SK-N-SH treated with all-trans-retinoic acid at 6 μM for 48 hours (cell line): Measurements from ENCODE around the gene CAPN1.

Experiments
- ATAC-seq: fragments of 200-7000 bp; cut with Tn5 transposase; 3 replicates; pipeline ENCODE4 v1.9.1; 2020; ENCODE audit warnings: mild to moderate bottlenecking, moderate library complexity
- ARNTL ChIP-seq: fragments of 450-650 bp; formaldehyde crosslinking; IDR thresholded peaks from 2 replicates; pipeline ENCODE4 v1.5.0; 2020; ENCODE audit warnings: low read depth, mild to moderate bottlenecking, moderate library complexity, borderline replicate concordance
- BACH2 ChIP-seq: fragments of 250-450 bp; sonication (Bioruptor Pico); IDR thresholded peaks from 2 replicates; pipeline ENCODE4 v1.9.0; 2021; ENCODE audit warnings: mild to moderate bottlenecking, borderline replicate concordance
- CSDC2 ChIP-seq: fragments of 250-450 bp; sonication (Bioruptor Pico); IDR thresholded peaks from 2 replicates; pipeline ENCODE4 v1.5.0; 2020; ENCODE audit warnings: mild to moderate bottlenecking, moderate library complexity
- GLIS3 ChIP-seq: fragments of 250-450 bp; sonication (Bioruptor Pico); IDR thresholded peaks from 2 replicates; pipeline ENCODE4 v1.5.0; 2020; ENCODE audit warnings: mild to moderate bottlenecking, moderate library complexity
- ISL1 ChIP-seq: fragments of 250-450 bp; sonication (Bioruptor Pico); IDR thresholded peaks from 2 replicates; pipeline ENCODE4 v2.1.2; 2022; ENCODE audit warnings: mild to moderate bottlenecking, moderate library complexity
- OSR1 ChIP-seq: fragments of 250-450 bp; sonication (Bioruptor Pico); IDR thresholded peaks from 2 replicates; pipeline ENCODE4 v1.8.0; 2022; ENCODE audit warnings: moderate library complexity, mild to moderate bottlenecking, inconsistent platforms
- RARB ChIP-seq: fragments of 250-450 bp; sonication (Bioruptor Pico); IDR thresholded peaks from 2 replicates; pipeline ENCODE4 v1.8.0; 2021; ENCODE audit warnings: mild to moderate bottlenecking, moderate library complexity
- SNAI2 ChIP-seq: fragments of 250-450 bp; sonication (Bioruptor Pico); IDR thresholded peaks from 2 replicates; pipeline ENCODE4 v1.5.0; 2020; ENCODE audit warnings: mild to moderate bottlenecking, moderate library complexity
- TCF4 ChIP-seq: fragments of 250-450 bp; sonication (Bioruptor Pico); IDR thresholded peaks from 2 replicates; pipeline ENCODE4 v1.8.0; 2021; ENCODE audit warnings: mild to moderate bottlenecking, moderate library complexity, borderline replicate concordance
- TOX ChIP-seq: fragments of 250-450 bp; sonication (Bioruptor Pico); IDR thresholded peaks from 2 replicates; pipeline ENCODE4 v1.8.0; 2021; ENCODE audit warnings: mild to moderate bottlenecking, moderate library complexity, borderline replicate concordance
- ZC3H10 ChIP-seq: fragments of 250-450 bp; sonication (Bioruptor Pico); IDR thresholded peaks from 2 replicates; pipeline ENCODE4 v1.5.1; 2021; ENCODE audit warnings: mild to moderate bottlenecking, moderate library complexity
- ZFP3 ChIP-seq: fragments of 250-450 bp; sonication (Bioruptor Pico); IDR thresholded peaks from 2 replicates; pipeline ENCODE4 v1.5.0; 2020; ENCODE audit warnings: mild to moderate bottlenecking, moderate library complexity
- ZFP30 ChIP-seq: fragments of 450-650 bp; formaldehyde crosslinking; IDR thresholded peaks from 2 replicates; pipeline ENCODE4 v1.5.0; 2022; ENCODE audit warnings: mild to moderate bottlenecking, moderate library complexity
- ZNF565 ChIP-seq: fragments of 450-650 bp; formaldehyde crosslinking; conservative IDR thresholded peaks from 2 replicates; pipeline ENCODE4 v1.5.0; 2020; ENCODE audit warnings: low read depth, mild to moderate bottlenecking, moderate library complexity
- ZNF8 ChIP-seq: fragments of 450-650 bp; formaldehyde crosslinking; IDR thresholded peaks from 2 replicates; pipeline ENCODE4 v1.5.0; 2020; ENCODE audit warnings: mild to moderate bottlenecking, moderate library complexity
- TF ChIP-seq, protein P1 (sequence below): fragments of 250-450 bp; sonication (Bioruptor Pico); IDR thresholded peaks from 2 replicates; pipeline ENCODE4 v1.5.0; 2020; ENCODE audit warnings: mild to moderate bottlenecking, moderate library complexity
- TF ChIP-seq, protein P2 (sequence below): fragments of 250-450 bp; sonication (Bioruptor Pico); IDR thresholded peaks from 2 replicates; pipeline ENCODE4 v1.5.1; 2021; ENCODE audit warnings: mild to moderate bottlenecking, moderate library complexity
- TF ChIP-seq, protein P3 (sequence below): fragments of 250-450 bp; sonication (Bioruptor Pico); IDR thresholded peaks from 2 replicates; pipeline ENCODE4 v1.5.1; 2020; ENCODE audit warnings: low read depth, mild to moderate bottlenecking, moderate library complexity
- TF ChIP-seq, protein P4 (sequence below): fragments of 250-450 bp; sonication (Bioruptor Pico); IDR thresholded peaks from 2 replicates; pipeline ENCODE4 v1.8.0; 2021; ENCODE audit warnings: low read depth, mild to moderate bottlenecking, moderate library complexity, borderline replicate concordance
- TF ChIP-seq, protein P5 (sequence below): fragments of 250-450 bp; sonication (Bioruptor Pico); IDR thresholded peaks from 2 replicates; pipeline ENCODE4 v1.8.0; 2020; ENCODE audit warnings: mild to moderate bottlenecking, moderate library complexity, borderline replicate concordance

Gene CAPN1

DNA sequence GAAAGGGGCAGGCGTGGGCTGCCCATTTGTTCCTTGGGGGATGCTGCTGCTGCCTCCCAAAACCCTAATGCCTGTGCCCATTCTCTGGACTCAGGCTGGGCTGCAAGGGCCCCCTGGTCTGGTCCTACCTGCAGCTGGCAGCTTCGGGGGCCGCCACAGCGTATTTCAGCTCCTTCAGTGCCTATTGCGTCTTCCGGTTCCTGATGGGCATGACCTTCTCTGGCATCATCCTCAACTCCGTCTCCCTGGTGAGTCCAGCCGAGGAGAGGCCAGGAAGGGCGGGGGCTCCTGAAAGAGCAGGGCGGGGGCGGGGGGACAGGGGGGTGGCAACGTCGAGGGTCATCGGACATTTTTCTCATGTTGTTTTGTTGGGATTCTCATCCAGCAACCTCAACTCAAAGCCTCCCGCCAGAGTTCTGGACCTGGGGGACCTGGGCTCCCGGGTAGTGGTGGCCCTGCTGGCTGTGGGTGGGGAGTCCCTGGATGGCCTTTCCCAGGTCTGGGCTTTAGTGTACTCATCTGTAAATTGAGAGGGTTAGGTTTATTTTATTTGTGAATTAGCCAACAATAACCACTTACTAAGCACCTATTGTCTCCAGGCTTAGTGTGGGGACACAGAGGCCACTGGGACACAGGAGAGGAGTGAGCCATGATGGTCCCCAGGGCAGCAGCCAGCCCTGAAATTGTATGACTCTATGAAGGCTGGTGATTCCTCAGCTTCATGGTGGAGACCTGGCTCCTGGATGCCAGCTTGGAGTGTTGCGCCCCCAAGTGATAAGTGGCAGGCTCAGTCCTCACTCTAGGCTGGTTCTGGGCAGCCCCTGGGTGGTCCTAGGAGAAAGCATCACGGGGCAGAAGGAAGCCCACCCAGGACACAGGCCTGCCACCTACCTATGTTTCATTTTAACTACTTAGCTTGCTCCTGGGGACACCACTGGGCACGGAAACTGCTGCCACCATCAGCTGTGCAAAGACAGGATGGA is 36.0 kb downstream of the CAPN1 start (continued):
- TF ChIP-seq, protein P1, sequence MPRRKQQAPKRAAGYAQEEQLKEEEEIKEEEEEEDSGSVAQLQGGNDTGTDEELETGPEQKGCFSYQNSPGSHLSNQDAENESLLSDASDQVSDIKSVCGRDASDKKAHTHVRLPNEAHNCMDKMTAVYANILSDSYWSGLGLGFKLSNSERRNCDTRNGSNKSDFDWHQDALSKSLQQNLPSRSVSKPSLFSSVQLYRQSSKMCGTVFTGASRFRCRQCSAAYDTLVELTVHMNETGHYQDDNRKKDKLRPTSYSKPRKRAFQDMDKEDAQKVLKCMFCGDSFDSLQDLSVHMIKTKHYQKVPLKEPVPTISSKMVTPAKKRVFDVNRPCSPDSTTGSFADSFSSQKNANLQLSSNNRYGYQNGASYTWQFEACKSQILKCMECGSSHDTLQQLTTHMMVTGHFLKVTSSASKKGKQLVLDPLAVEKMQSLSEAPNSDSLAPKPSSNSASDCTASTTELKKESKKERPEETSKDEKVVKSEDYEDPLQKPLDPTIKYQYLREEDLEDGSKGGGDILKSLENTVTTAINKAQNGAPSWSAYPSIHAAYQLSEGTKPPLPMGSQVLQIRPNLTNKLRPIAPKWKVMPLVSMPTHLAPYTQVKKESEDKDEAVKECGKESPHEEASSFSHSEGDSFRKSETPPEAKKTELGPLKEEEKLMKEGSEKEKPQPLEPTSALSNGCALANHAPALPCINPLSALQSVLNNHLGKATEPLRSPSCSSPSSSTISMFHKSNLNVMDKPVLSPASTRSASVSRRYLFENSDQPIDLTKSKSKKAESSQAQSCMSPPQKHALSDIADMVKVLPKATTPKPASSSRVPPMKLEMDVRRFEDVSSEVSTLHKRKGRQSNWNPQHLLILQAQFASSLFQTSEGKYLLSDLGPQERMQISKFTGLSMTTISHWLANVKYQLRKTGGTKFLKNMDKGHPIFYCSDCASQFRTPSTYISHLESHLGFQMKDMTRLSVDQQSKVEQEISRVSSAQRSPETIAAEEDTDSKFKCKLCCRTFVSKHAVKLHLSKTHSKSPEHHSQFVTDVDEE (CRISPR knock-in tag), result no peak
- TF ChIP-seq, protein P2, sequence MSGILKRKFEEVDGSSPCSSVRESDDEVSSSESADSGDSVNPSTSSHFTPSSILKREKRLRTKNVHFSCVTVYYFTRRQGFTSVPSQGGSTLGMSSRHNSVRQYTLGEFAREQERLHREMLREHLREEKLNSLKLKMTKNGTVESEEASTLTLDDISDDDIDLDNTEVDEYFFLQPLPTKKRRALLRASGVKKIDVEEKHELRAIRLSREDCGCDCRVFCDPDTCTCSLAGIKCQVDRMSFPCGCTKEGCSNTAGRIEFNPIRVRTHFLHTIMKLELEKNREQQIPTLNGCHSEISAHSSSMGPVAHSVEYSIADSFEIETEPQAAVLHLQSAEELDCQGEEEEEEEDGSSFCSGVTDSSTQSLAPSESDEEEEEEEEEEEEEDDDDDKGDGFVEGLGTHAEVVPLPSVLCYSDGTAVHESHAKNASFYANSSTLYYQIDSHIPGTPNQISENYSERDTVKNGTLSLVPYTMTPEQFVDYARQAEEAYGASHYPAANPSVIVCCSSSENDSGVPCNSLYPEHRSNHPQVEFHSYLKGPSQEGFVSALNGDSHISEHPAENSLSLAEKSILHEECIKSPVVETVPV (CRISPR knock-in tag), result no peak

DNA sequence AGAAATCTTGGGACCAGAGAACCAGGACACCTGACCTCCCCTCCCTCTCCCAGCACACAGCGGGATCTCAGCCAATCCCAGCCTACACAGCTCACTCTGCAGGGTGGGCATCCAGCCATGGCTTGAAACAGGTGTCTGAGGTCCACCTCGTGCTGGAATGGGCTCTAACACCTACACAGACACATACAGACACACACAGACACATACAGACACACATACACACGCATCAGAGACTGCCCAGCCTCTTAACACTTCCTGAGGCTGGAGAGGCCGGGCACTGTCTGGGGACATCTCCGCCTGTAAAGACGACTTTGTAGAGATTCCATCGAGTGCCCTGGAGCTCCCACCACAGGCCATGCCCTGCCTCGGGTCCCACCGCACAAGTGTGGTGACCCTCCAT is 36.7 kb downstream of the CAPN1 start:
- TF ChIP-seq, protein P3, sequence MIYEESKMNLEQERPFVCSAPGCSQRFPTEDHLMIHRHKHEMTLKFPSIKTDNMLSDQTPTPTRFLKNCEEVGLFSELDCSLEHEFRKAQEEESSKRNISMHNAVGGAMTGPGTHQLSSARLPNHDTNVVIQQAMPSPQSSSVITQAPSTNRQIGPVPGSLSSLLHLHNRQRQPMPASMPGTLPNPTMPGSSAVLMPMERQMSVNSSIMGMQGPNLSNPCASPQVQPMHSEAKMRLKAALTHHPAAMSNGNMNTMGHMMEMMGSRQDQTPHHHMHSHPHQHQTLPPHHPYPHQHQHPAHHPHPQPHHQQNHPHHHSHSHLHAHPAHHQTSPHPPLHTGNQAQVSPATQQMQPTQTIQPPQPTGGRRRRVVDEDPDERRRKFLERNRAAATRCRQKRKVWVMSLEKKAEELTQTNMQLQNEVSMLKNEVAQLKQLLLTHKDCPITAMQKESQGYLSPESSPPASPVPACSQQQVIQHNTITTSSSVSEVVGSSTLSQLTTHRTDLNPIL (CRISPR knock-in tag), result no peak
- TF ChIP-seq, protein P2 (CRISPR knock-in tag), result no peak
- TF ChIP-seq RARB (CRISPR knock-in tag) (no peak), ZNF565 (no peak), ZFP30 (CRISPR knock-in tag) (no peak), OSR1 (CRISPR knock-in tag) (no peak), ARNTL (CRISPR knock-in tag) (no peak), ZC3H10 (CRISPR knock-in tag) (no peak), ZNF8 (CRISPR knock-in tag) (no peak), ZFP3 (CRISPR knock-in tag) (no peak), ISL1 (CRISPR knock-in tag) (no peak), TCF4 (no peak), BACH2 (CRISPR knock-in tag) (no peak), GLIS3 (CRISPR knock-in tag) (no peak), SNAI2 (CRISPR knock-in tag) (no peak), CSDC2 (CRISPR knock-in tag) (no peak), TOX (CRISPR knock-in tag) (no peak)
- TF ChIP-seq, protein P4, sequence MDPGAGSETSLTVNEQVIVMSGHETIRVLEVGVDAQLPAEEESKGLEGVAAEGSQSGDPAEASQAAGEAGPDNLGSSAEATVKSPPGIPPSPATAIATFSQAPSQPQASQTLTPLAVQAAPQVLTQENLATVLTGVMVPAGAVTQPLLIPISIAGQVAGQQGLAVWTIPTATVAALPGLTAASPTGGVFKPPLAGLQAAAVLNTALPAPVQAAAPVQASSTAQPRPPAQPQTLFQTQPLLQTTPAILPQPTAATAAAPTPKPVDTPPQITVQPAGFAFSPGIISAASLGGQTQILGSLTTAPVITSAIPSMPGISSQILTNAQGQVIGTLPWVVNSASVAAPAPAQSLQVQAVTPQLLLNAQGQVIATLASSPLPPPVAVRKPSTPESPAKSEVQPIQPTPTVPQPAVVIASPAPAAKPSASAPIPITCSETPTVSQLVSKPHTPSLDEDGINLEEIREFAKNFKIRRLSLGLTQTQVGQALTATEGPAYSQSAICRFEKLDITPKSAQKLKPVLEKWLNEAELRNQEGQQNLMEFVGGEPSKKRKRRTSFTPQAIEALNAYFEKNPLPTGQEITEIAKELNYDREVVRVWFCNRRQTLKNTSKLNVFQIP, result no peak
- TF ChIP-seq, protein P1 (CRISPR knock-in tag), result no peak
- TF ChIP-seq, protein P5, sequence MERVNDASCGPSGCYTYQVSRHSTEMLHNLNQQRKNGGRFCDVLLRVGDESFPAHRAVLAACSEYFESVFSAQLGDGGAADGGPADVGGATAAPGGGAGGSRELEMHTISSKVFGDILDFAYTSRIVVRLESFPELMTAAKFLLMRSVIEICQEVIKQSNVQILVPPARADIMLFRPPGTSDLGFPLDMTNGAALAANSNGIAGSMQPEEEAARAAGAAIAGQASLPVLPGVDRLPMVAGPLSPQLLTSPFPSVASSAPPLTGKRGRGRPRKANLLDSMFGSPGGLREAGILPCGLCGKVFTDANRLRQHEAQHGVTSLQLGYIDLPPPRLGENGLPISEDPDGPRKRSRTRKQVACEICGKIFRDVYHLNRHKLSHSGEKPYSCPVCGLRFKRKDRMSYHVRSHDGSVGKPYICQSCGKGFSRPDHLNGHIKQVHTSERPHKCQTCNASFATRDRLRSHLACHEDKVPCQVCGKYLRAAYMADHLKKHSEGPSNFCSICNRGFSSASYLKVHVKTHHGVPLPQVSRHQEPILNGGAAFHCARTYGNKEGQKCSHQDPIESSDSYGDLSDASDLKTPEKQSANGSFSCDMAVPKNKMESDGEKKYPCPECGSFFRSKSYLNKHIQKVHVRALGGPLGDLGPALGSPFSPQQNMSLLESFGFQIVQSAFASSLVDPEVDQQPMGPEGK (CRISPR knock-in tag), result no peak
- no peak for ATAC-seq
